Bone marrow (tissue), 2 donors: ENCODE measurements around the gene ANAPC16.
"Not testable (repeated sequence)": the region's sequence is repeated elsewhere in the genome, so short reads cannot be mapped to it uniquely, and the experiment has no call there.

Experiments
- DNase-seq, 2 donors: peaks; one replicate each; lab custom pipeline; 2025; lab: John Stamatoyannopoulos, UW

The ANAPC16 gene

GRCh38 chr10:72278668-72279393 is 63.0 kb downstream of the ANAPC16 start:
- DNase-seq: no peak

- not testable (repeated sequence) for DNase-seq
These were observed 63.8 kb downstream of the ANAPC16 start for GRCh38 chr10:72279587-72279986.

DNA sequence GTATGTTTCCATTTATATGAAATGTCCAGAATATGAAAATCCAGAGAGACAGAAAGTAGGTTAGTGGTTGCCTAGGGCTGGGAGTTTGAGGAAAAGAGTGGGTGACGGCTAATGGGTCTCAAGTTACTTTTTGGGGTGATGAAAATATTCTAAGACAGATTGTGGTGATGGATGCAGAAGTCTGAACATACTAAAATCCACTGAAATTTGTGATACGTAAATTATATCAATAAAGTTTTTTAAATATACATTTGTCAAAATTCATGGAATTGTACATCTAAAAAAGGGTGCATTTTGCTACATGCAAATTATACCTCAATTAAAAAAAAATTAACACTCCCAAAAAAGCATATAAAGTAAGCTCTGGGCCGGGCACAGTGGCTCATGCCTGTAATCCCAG is 67.3 kb downstream of the ANAPC16 start:
- DNase-seq: no peak
